Thoracic aorta (tissue), 2 donors: ENCODE results near the gene SLCO2A1. TPM values are rescaled to one million over a fixed set of nuclear protein-coding genes. Genes with fewer than 3 reads are reported as not detected.

Experiments used
- ATAC-seq: fragments of 150-250 bp; one replicate; pipeline ENCODE4 v1.8.0; 2017; ENCODE audit warnings: low read depth; ENCODE audit not compliant: insufficient number of reproducible peaks, low FRiP score
- DNase-seq: peaks from one replicate; pipeline ENCODE4 v3.0.0-alpha.2; 2020; ENCODE audit warnings: low spot score
- H3K27ac ChIP-seq, 2 donors: fragments of 200-600 bp; sonication (generic); 1 replicate in 1 of 2; 2 replicates in 1 of 2; pipeline ENCODE4 v1.5.1; 2016; ENCODE audit warnings: mild to moderate bottlenecking in 2 of 2, moderate library complexity in 2 of 2
- H3K27me3 ChIP-seq: fragments of 200-600 bp; sonication (generic); replicated peaks from 2 replicates; pipeline ENCODE4 v1.6.0; 2016; ENCODE audit warnings: mild to moderate bottlenecking; ENCODE audit not compliant: insufficient read depth
- H3K36me3 ChIP-seq: fragments of 200-600 bp; sonication (generic); one replicate; pipeline ENCODE4 v1.5.1; 2016
- H3K4me1 ChIP-seq, 2 donors: fragments of 200-600 bp; sonication (generic); 1 replicate in 1 of 2; 2 replicates in 1 of 2; pipeline versions ENCODE4 v1.5.1 to v1.6.0; 2016; ENCODE audit warnings: low read depth in 2 of 2, mild to moderate bottlenecking in 1 of 2; ENCODE audit not compliant: control insufficient read depth in 1 of 2
- H3K4me3 ChIP-seq: fragments of 200-600 bp; sonication (generic); 2 replicates; pipeline ENCODE4 v1.5.1; 2016; ENCODE audit warnings: mild to moderate bottlenecking
- H3K9me3 ChIP-seq: fragments of 200-600 bp; sonication (generic); 2 replicates; pipeline ENCODE4 v1.5.1; 2016
- total RNA-seq, 2 donors: library from RNA; depleted of rRNA; stranded (reverse); fragments of >200 nt; gene quantifications; one replicate each; pipeline versions ENCODE4 v1.1.0 to v1.2.3, GENCODE V29; 2016
- TF ChIP-seq, protein P1 (sequence below): fragments of 200-600 bp; sonication (generic); IDR thresholded peaks from one replicate; pipeline ENCODE4 v1.5.1; 2019; ENCODE audit warnings: antibody characterized with exemption

The SLCO2A1 gene
- total RNA-seq, 2 donors from 2014 or later: 7.9 to 115 TPM

- TF ChIP-seq, protein P1, sequence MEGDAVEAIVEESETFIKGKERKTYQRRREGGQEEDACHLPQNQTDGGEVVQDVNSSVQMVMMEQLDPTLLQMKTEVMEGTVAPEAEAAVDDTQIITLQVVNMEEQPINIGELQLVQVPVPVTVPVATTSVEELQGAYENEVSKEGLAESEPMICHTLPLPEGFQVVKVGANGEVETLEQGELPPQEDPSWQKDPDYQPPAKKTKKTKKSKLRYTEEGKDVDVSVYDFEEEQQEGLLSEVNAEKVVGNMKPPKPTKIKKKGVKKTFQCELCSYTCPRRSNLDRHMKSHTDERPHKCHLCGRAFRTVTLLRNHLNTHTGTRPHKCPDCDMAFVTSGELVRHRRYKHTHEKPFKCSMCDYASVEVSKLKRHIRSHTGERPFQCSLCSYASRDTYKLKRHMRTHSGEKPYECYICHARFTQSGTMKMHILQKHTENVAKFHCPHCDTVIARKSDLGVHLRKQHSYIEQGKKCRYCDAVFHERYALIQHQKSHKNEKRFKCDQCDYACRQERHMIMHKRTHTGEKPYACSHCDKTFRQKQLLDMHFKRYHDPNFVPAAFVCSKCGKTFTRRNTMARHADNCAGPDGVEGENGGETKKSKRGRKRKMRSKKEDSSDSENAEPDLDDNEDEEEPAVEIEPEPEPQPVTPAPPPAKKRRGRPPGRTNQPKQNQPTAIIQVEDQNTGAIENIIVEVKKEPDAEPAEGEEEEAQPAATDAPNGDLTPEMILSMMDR: no peak
- Histone ChIP-seq H3K36me3 (no peaks in the 10 kb centered on the region), H3K27me3 (no peaks in the 10 kb centered on the region), H3K27ac (no peak overlapping the region), H3K4me1 (peaks cover 0 to 8% of the 10 kb centered on the region in 2 donors), H3K9me3 (no peaks in the 10 kb centered on the region), H3K4me3 (no peak overlapping the region)
- no peak for ATAC-seq
- no peak for DNase-seq
Observed at GRCh38 chr3:134060561-134061385, 31.0 kb upstream of the SLCO2A1 start.

DNA sequence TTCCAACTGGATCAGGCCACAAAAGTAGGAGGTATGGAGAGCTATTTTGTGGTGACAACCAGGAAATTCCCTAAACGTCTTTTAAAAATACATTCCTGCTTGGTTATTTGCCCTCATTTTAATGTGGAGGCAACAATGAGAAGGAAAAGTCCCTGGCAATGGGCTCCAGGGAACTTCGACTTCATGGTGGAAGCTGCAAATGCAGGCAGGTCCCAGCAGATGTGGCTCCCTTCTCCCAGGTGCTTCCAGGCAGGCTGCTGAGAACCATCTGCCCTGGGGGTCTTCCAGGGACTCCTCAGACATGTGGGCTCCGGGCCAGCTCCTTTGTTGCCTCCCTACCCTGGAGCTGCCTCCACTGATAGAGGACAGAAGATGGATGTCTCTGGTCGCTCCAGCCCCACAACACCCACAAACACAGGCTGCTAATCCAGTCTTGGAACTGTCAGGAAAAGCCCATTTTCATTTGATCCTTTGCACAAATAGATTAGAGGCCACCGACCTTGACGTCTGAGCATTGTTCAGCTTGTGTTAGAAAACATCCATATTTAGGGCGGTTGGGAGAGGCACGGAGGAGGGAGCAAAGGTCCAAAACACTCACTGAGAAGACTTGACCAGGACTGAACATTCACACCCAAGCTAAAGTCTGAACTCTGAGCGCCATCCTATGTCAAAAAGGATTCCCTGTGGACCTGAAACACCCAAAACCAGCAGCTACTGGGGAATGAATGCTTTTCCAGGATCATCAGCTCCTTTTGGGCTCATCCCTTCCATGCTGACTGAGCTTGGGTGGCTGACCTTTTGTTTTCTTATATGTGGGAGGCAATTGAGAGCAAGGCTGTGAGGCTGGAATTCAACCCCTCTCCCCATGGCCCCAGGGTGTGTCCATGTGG lies 30.2 kb upstream of the SLCO2A1 start:
- Histone ChIP-seq H3K4me1 (peaks cover 0 to 8% of the 10 kb centered on the region in 2 donors), H3K4me3 (no peak overlapping the region), H3K27me3 (no peaks in the 10 kb centered on the region), H3K9me3 (no peaks in the 10 kb centered on the region), H3K27ac (no peak overlapping the region), H3K36me3 (no peaks in the 10 kb centered on the region)
- DNase-seq: no peak
- TF ChIP-seq, protein P1: no peak
- ATAC-seq: no peak

DNA sequence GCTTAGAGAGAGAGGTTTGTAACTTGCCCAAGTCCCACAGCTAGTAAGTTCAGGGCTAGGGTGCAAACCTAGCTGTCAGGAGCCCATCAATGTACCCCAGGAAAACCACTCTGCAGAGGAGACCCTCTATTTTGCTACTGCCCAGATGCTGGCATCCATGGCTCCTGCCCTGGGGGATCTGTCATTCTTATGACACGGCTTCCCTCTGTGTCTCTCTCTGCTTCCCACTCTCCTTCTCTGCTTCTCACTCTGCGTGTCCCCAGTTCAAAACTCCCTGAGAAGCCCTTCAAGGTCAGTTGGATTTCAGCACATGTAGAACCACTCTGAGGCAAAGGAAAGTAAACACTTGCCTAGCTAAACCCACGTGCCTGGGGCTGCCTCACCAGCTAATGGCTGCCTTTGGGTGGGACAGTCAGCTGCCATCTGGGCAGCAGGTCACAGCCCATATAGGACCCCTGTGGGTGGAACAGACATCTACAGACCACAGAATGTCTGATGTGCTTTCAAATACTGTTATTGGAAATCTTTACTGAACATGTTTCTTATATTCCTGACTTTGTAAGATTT lies 29.4 kb upstream of the SLCO2A1 start:
- TF ChIP-seq, protein P1: no peak
- Histone ChIP-seq H3K4me3 (no peak overlapping the region), H3K36me3 (no peaks in the 10 kb centered on the region), H3K9me3 (no peaks in the 10 kb centered on the region), H3K27me3 (no peaks in the 10 kb centered on the region), H3K27ac (no peak overlapping the region), H3K4me1 (peaks cover 0 to 8% of the 10 kb centered on the region in 2 donors)
- ATAC-seq: no peak
- no peak for DNase-seq

DNA sequence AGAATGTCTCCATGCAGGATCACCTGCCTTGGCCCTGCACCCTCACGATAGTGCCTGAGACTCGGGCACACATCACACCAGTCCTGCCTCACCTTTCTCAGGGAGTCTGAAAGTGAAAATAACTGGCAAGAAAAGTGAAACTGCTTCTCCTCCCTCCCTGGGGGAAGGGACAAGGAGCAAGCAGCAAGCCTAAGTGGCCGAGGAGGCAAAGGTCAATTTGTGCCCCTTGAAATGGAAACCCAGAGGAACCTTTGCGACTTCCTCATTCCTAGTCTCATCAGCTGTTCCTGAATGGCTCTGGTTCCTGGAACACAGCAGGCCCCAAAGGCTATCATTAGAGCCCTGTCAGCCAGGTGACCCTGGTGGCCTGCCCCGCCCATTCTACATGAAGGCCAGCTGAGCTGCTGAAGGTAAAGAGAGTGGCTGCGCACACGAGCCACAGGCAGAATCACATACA lies 28.0 kb upstream of the SLCO2A1 start:
- TF ChIP-seq, protein P1: no peak
- no peak overlapping the region for H3K4me3 ChIP-seq
- no peak overlapping the region for H3K27ac ChIP-seq
- no peaks in the 10 kb centered on the region for H3K27me3 ChIP-seq
- H3K4me1 ChIP-seq: peaks cover 0 to 8% of the 10 kb centered on the region in 2 donors
- no peaks in the 10 kb centered on the region for H3K36me3 ChIP-seq
- H3K9me3 ChIP-seq: no peaks in the 10 kb centered on the region
- no peak for DNase-seq
- no peak for ATAC-seq
